ENCODE measurements around the gene SLC9A8.
A peak's percentile ranks its signal among the peaks of the same experiment; 100 is the strongest.
"Not testable (repeated sequence)": the region's sequence is repeated elsewhere in the genome, so short reads cannot be mapped to it uniquely, and the experiment has no call there.

The SLC9A8 gene
- long read RNA-seq, donor 1, full-length matches to known transcripts: 1 of 1 reads
- long read RNA-seq, donor 1, partial matches to known transcripts: 0 of 1 reads
- long read RNA-seq, donor 1, other reads (novel, unspliced or antisense): 0 of 1 reads
- long read RNA-seq, donor 2: 0 reads
- long read RNA-seq, donor 3: 0 reads
- long read RNA-seq, donor 4, full-length matches to known transcripts: 3 of 3 reads
- long read RNA-seq, donor 4, partial matches to known transcripts: 0 of 3 reads
- long read RNA-seq, donor 4, other reads (novel, unspliced or antisense): 0 of 3 reads
- long read RNA-seq, donor 5, full-length matches to known transcripts: 2 of 2 reads
- long read RNA-seq, donor 5, partial matches to known transcripts: 0 of 2 reads
- long read RNA-seq, donor 5, other reads (novel, unspliced or antisense): 0 of 2 reads
- long read RNA-seq, donor 6, full-length matches to known transcripts: 1 of 20 reads
- long read RNA-seq, donor 6, partial matches to known transcripts: 19 of 20 reads
- long read RNA-seq, donor 6, other reads (novel, unspliced or antisense): 0 of 20 reads
- long read RNA-seq, donor 7, full-length matches to known transcripts: 2 of 11 reads
- long read RNA-seq, donor 7, partial matches to known transcripts: 9 of 11 reads
- long read RNA-seq, donor 7, other reads (novel, unspliced or antisense): 0 of 11 reads
- long read RNA-seq, donor 8: 0 reads

- DNase-seq: peak; percentile 91
Observed at GRCh38 chr20:49812507-49813304, at the start of gene SLC9A8. SLC9A8 (plus strand) TSS chr20:49812828; CDS start chr20:49812923, 95 bp downstream.

- DNase-seq: no peak
Observed at GRCh38 chr20:49762940-49763766, 49.5 kb upstream of the SLC9A8 start.

GRCh38 chr20:49765413-49765736 lies 47.3 kb upstream of the SLC9A8 start:
- DNase-seq: no peak

GRCh38 chr20:49765846-49766541 lies 46.6 kb upstream of the SLC9A8 start:
- no peak for DNase-seq

GRCh38 chr20:49766979-49767521 lies 45.6 kb upstream of the SLC9A8 start:
- DNase-seq: no peak

GRCh38 chr20:49768204-49769047 lies 44.2 kb upstream of the SLC9A8 start:
- no peak for DNase-seq

- DNase-seq: no peak
Observed at GRCh38 chr20:49769048-49769581, 43.5 kb upstream of the SLC9A8 start.

- no peak for DNase-seq
Observed at GRCh38 chr20:49770634-49771033, 42.0 kb upstream of the SLC9A8 start.

GRCh38 chr20:49774213-49774612 lies 38.4 kb upstream of the SLC9A8 start:
- not testable (repeated sequence) for DNase-seq

GRCh38 chr20:49775229-49775693 lies 37.4 kb upstream of the SLC9A8 start:
- peak; percentile 34 for DNase-seq

GRCh38 chr20:49779972-49780371 lies 32.7 kb upstream of the SLC9A8 start:
- no peak for DNase-seq

GRCh38 chr20:49781676-49782075 lies 31.0 kb upstream of the SLC9A8 start:
- DNase-seq: no peak

- DNase-seq: not testable (repeated sequence)
Observed at GRCh38 chr20:49782439-49782838, 30.2 kb upstream of the SLC9A8 start.

GRCh38 chr20:49783021-49783995 lies 29.3 kb upstream of the SLC9A8 start:
- DNase-seq: not testable (repeated sequence)

GRCh38 chr20:49784291-49784690 lies 28.3 kb upstream of the SLC9A8 start:
- DNase-seq: no peak

GRCh38 chr20:49785149-49785851 lies 27.3 kb upstream of the SLC9A8 start:
- no peak for DNase-seq

GRCh38 chr20:49785852-49786175 lies 26.8 kb upstream of the SLC9A8 start:
- DNase-seq: no peak

GRCh38 chr20:49786196-49786595 lies 26.4 kb upstream of the SLC9A8 start:
- DNase-seq: no peak

Measured in right kidney (tissue), 9 donors.